Measurements from ENCODE around the gene ATG7.
"Not testable (repeated sequence)": the region's sequence is repeated elsewhere in the genome, so short reads cannot be mapped to it uniquely, and the experiment has no call there.

ATG7 gene

DNA sequence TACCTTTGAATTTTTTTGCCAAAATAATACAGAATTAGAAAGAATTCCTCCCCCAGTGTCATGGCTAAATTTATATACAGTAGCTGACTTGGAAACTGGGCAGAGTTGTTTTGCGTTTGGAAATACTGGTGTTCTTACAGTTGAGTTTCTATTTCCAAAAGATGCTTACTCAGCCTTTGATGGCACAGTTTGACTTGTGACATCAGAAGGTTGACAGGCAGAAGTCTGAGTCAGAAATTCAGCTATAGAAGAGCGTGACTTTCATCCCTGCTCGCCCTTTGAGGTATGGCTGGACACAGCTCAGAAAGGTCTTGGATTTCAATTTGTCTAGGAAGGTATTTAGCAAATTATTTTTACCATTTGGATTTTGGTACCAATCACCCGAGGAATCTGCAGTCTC, 195.7 kb downstream of the ATG7 start:
- no peak for DNase-seq (ENCODE audit: low spot score)

DNA sequence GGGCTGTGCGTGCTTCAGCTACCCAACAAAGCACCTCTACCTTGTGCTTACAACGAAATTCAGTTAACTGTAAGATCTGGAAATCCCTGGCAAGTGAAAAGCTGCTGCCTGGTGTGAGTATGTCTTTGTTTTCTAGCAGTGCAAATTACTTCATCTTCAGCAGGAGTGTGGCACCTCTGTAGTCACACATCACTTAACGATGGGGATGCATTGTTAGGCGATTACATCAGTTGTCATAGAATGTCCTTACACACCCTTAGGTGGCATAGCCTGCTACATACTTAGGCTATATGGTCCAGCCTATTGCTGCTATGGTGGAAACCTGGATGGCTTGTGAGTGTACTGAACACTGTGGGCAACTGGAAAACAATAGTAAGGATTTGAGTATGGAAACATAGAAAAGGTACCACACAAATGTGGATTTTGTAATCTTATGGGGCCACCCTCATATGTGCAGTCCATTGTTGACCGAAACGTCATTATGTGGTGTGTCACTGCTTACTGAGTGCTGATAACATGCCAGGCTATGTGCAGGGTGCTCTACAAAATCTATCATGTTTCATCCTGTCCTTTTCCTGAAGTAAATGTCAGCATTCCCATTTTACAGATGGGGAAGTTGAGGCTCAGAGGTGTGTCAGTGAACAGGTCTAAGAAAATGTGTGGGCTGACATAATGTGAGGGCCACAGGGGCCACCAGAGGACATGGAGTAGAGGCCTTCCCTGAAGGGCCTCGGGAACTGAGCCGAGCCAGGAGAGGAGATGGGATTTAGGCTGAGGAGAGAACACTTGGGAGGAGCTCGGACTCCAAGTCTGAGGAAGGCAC, 198.0 kb downstream of the ATG7 start:
- no peak for DNase-seq (ENCODE audit: low spot score)

DNA sequence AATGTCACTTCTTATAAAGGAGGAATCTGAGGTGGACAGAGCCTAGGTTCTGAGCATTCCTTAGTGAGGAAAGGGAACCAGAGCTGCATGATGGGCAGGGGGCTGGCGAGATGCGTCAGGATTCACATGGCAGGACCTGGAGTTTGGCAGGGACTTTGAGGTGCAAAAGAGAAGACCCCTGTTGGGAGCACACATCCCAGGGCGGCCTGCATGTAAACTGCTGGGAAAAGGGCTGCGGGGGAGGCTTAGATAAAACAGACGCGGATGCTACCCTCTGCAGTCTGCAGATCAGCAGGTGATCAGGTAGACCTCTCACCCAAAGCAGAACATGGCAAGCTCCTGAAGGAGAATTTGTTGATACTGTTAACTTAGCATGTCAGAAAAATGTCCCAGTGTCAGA, 203.1 kb downstream of the ATG7 start:
- no peak for DNase-seq (ENCODE audit: low spot score)

DNA sequence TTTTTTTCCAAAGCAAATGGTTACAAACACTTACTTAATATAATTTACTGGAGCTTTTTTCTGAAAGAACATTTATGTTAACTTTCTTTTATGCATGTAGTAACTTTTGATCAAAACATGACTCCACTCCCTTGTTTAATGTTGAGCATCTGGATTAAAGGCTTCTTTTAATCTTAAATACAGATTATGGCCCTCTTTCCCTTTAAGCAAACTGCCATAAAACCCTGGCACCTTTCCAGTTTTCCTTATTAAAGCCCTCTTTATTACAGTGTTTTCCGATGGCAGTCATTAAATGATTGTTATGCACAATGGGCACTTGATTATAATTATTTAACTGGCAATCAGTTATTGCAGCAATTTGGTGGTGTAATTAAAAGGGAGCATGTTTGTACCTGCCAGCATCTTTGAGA, 204.5 kb downstream of the ATG7 start:
- DNase-seq (ENCODE audit: low spot score) = no peak

DNA sequence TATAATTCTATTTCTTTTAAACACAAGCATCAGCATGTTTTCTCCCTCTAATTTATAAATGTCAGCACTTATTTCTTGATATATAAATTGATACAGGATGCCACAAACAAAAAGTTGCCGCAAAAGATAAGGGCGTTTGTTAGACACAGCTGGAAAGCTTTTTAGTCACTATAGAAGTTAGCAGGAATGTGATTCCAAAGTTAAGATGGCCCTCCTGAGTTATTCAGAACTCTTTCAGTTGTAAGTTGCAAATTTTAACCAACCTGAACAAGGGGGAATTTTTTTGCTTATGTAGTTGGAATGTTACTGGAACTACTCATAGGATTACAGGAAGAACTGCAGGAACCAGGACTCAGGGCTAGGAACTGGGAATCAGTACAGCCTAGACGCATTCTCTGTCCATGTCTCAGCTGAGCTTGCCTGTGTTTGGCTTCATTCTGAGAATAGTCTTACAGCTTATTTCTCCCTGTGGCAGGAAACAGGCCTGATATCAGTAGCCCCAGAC, 205.3 kb downstream of the ATG7 start:
- no peak for DNase-seq (ENCODE audit: low spot score)

DNA sequence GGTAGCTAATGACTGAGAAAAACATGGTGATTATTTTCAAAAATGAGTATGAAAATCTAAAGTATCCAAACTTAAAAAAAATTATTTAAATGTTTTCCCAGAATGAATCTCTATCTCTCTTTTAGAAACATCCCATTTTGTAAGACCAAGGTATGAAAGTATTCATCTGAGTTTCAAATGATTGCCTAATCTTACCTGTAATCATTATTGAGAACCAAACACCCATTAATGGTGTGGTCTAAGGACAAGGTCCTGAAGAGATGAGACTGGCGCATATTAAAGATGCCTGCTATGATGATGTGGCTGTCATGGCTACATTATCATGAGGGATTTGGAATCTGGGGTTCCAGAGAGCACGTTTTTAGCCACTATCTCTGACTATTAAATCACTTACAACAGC, 206.0 kb downstream of the ATG7 start:
- no peak for DNase-seq (ENCODE audit: low spot score)

DNA sequence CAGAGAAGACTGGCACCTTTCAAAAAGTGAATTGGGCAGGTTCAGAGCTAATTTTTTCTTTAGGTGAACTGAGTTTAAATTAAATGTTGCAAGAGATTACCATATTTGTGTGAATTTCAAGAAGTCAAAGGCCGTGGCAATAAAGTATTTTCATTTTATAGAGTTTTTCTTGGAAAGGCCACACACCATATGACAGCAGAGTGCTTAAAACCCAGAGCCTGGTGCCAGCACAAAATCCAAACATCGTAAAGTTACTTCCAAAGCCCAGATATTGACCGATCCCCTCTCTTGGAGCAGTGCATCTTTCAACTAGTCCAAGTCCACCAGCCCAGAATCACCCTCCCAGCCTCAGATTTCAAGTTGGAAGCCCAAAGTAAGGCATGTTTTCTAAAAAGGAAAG, 207.0 kb downstream of the ATG7 start:
- DNase-seq (ENCODE audit: low spot score) = no peak

DNA sequence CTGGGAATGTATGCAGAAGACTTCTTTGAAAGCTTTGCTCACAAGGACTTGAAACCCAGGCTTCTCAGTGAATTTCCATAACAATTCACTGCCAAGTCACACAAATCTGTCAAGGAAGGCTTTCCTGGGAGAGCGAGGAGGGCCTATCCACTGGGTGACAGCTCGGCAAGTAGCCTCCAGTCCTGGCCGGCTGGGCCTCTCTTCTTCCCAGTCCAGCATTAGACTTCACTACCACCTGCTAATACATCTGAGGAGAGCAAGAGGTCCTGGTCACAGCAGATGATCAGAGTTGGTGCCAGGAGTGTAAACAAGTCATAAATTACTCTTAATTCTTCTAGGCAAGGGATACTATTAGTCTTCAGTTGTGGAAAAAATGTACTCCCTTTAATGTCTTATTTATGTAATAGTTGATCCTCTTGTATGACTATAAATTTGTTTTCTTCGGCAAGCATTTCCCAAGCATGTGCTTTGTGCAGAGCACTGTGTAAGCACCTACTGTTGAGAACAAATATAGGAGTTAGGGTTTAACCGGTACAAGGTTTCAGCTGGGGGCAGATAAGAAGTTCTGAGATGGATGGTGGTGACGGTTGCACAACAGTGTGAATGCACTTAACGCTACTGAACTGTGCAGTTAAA, 208.6 kb downstream of the ATG7 start:
- no peak for DNase-seq (ENCODE audit: low spot score)

DNA sequence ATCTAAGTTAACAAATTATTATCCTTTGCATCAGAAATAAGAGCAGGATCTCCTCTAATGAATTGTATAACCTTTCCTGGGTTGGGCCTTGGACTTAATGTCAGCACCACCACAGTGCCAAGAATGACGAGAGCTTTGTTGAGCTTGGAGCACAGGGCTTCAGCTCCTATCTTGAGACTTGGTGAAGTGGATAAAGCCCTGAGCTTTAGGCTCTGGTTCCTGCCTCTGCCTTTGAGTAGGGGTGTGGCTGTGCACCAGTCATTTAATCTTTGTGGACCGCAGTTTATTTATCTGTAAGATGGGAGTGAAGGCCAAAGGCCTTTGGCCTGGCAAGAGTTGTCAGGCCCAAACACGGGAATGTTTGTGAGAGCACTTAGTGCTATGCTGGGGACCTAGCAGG, 209.4 kb downstream of the ATG7 start:
- no peak for DNase-seq (ENCODE audit: low spot score)

DNA sequence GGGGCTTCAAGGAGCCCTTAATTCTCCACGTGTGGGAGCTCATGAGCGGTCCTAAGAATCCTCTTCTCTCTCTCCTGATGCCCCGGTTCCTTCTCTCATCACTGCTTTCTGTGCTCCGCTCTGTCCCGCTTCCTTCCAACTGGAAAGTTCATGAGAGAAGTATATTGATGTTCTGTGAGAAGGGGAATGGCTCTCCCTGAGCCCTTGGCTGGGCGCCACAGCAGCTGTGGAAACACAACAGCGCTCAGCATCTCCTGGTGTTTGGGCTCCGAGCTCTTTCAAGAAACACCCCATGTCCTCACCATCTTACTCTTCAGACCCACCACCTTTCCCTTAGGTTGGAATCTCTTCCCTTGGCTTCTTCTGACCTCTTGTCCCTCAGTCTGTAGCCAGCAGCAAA, 209.8 kb downstream of the ATG7 start:
- no peak for DNase-seq (ENCODE audit: low spot score)

DNA sequence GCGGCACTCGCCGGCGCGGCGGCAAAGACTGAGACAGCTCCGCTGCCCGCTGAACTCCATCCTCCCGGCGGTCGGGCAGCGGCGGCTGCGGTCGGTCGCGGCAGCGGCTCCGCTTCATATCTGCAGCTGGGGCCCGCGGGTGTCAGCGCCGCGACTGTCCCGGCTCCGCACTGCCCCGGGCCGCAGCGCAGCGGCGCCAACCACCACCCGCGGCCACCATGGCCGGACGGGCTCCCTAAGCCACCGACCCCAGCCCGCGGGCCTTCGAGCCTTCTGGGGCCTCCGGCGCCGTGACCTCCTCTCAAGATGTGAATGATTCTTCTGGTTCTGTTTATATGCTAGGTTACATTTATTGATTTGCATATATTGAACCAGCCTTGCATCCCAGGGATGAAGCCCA, 216.2 kb downstream of the ATG7 start:
- not testable (repeated sequence) for DNase-seq (ENCODE audit: low spot score)

DNA sequence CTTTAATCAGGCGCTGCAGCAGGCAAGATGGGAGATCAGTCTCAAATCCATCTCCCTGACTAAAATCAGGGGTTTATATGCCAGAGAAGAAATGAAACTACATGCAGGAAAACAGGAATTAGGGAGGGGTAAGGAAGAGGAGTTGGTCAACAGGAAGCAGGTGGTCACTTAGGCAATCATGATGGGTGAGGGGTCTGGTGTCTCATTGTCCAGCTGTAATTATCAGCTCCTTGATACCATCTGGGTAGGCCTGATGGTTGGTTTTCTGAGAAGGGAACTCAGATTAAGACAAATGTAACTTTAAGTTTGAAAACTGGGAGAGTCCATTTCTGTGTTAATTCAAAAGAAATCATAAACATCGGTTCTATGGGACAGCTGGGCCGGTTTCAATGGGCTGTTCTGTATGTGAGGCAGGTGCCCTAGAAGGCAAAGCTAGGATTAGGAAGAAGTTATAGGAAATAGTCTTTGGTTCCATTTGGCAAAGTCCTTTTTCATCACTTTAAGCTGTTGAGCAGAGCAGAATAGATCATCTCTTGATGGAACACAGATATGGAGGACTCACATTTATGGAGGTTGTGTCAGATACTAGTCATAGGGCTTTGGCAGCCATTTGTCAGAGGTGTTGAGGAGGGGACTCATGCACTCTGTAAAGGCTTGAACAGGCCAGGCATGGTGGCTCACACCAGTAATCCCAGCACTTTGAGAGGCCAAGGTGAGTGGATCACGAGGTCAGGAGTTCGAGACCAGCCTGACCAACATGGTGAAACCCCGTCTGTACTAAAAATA, 222.1 kb downstream of the ATG7 start:
- no peak for DNase-seq (ENCODE audit: low spot score)

DNA sequence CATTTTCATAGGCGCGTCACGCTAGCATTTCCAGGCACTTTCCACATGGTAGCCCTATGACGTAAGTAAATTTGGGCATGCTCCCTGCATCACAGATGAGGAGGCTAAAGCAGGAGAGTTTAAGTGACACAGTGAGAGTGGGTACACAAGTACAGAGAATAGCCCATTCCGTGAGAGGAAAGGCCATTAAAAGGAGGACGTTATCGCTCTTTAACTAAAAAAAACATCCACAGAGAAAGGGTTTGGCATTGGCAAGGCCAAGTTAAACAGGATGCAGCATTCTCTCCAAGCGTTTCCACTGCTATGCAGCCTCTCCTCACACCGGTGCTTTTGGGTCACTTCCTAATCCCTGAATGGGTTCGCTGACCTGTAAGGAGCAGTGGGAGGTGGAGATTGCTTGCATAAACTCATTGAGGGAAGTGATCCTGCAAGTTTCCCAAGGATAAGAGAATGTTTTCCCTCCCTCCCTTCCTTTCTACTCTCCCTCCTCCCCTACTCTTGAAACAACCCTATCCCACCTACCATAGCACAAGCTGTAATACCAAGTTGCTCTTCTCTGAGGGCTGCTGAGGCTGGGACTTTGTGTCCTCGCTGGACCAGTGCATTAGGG, 223.9 kb downstream of the ATG7 start:
- DNase-seq (ENCODE audit: low spot score) = no peak

DNA sequence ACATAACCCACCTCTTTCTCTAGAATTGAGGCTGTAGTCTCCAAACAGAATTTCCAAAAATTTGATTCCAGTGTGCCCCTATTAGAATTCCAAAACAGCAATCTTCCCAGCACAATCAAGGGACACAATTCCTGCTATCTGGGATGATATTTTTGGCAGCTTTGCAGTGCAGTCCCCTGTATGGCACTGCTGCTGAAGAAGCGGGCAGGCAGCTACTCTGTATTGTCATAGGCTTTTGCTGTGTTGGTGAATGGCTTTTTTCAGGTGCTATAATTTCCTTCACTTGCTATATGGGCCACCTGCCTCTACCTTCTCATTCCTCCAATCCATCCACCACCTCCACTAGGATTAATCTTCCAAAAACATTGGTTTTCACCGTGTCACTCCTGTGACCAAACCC, 226.0 kb downstream of the ATG7 start:
- DNase-seq (ENCODE audit: low spot score) = no peak

DNA sequence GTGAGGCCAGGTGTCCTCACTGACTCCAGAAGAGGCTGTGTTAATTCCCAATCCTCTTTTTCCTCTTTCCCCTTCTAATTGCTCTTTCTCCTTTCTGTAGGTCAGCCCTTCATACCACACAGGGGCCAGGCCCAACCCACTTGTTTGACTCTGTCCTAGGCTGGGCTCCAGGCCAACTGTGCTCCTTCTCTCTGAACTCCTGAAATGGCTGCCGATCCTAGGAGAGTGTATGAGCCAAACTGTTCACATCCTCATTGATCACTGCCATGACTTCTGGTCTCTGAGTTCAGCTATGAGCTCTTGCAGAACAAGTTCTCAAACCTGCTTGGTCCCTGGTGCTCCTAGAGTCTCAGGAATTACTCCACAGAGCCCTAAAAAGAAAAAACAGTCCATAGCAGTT, 226.4 kb downstream of the ATG7 start:
- peak; percentile 26 for DNase-seq (ENCODE audit: low spot score)

DNA sequence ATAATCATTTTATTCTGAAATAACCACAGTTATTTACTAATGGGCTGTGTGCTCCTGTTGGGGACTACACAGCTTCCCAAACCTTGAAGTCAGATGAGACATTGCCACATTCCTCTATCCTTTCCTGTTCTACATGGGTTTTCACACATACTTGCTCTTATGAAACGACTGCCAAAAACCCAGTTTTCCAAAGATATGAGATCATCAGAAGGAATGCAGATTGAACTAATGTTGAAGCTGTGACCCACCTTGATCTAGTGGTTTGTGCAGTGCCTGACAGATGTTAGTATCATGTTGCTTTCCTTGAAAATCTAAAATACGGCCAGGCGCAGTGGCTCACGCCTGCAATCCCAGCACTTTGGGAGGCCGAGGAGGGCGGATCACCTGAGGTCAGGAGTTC, 226.9 kb downstream of the ATG7 start:
- DNase-seq (ENCODE audit: low spot score) = no peak

DNA sequence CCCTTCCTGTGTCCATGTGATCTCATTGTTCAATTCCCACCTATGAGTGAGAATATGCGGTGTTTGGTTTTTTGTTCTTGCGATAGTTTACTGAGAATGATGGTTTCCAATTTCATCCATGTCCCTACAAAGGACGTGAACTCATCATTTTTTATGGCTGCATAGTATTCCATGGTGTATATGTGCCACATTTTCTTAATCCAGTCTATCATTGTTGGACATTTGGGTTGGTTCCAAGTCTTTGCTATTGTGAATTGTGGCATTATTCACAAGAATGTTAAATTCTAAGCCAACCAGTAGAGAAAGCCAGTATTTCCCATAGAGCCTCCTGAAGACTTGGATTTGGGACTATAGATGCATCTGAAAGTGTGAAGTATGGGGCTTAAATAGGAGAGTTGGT, 230.2 kb downstream of the ATG7 start:
- not testable (repeated sequence) for DNase-seq (ENCODE audit: low spot score)

DNA sequence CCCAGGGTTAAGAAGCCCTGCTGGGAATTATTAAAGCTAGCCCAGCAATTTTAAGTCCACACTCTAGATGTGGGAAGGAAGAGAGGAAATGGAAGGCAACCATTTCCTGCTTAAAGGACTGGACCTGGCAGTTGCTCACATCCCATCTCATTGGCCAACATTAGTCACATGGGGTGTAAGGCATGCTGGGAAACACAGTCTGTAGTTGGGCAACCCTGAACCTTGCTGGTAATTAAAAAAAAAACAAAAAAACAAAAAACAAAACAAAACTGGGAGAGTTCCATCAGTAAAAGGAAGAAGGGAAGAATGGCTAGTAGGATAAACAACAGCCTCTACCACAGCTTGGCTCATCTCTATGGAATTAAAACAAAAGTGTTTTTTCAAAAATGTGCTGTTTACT, 235.5 kb downstream of the ATG7 start:
- DNase-seq (ENCODE audit: low spot score) = no peak

DNA sequence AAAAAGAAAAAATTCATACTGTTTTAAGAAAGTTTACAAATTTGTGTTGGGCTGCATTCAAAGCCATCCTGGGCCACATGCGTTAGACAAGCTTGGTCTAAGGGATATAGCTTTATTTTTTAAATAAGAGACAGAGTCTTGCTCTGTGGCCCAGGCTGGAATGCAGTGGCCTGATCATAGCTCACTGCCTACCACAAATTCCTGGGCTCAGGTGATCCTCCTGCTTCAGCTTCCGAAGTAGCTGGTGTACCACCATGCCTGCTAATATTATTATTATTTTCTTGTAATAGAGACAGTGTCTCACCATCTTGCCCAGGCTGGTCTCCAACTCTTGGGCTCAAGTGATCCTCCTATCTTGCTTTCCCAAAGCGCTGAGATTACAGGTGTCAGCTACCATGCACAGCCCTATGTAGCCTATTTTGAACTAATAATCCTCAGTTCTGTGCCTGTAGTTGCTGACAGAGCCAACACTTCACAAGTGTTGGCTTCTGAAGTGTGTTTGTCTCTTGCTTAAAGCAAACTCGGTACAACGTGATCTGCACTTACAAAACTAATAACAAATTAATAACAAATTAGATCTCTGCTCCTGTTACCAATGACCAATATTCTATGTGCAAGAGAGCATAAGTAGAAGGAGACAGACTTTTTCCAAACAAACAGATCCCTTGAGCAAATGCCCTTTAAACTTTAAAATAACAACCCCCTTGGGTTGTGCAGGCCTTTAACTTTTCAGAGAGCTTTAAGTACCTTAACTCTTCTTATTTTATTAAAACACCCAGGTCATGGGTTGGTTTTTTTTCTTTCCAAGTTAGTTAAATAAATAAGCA, 236.4 kb downstream of the ATG7 start:
- DNase-seq (ENCODE audit: low spot score) = no peak

DNA sequence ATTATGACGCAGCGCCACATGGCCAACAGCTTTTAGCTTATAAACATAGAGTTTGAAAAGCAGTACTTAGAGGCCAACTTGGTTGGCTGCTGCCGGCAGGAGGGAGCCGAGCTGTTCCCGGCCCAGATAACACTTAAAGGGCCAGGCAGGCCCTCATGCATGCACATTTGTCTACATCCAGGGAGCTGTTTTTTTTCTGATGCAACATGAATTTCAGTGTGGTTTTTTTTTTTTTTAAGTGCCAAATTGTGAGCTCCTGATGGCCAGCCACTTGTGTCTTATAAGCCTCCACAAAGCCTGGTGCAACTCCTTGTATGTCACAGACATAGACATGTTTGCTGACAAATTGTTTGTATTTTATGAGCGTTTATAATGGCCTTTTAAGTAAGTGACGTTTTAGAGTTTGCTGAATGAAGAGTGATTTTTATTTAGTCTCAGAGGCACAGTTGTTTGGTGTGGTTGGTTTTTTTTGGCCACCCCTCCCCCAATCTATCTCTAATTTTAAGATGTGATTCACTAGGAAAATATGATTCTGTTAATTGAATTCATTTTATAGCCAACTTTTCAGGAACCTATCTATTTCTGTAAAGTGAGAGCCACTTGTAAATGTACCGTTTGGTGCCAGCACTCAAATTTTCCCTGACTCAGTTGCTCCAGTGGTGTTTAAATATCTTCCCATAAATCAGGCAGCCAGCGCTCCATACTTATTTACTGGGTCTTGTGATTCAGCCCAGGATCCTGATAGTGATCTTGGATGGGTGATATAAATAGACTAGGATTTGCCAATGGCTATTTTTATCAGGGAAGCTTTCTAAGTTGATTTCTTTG, 237.2 kb downstream of the ATG7 start:
- no peak for DNase-seq (ENCODE audit: low spot score)

DNA sequence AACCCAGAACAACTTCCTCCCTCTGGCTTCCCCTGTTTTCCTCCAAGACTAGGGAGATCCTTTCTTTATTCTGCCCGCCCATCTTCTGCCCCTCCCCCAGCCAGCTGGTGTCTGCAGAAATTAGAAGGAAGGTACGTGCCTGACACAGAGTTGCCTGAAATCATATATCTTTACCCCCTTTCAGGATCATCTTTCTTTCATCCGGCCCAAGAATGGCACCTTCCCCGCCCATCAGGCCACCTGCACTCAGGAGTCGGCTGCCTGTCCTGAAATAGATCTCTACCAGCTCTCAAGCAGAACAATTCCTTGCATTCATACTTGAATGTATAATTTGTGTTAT, 237.8 kb downstream of the ATG7 start:
- DNase-seq (ENCODE audit: low spot score) = no peak

Data from SW480 (cell line).